Caco-2 (cell line): ENCODE results near the gene ODAD2. TPM values are rescaled to one million over a fixed set of nuclear protein-coding genes. Genes with fewer than 3 reads are reported as not detected.

Source experiments
- BruUV-seq: library from RNA; stranded (reverse); fragments of 400-500 nt; replicated peaks from 2 replicates; lab custom pipeline; 2021; lab: Mats Ljungman, UMichigan
- CTCF ChIA-PET: fragments of 300-600 bp; sonication (Branson Sonifier 250); formaldehyde crosslinking; loops from one replicate; lab custom pipeline; 2022; ENCODE audit warnings: antibody characterized with exemption; lab: Charles Lee
- POLR2A ChIA-PET: fragments of 300-600 bp; sonication (Branson Sonifier 250); formaldehyde crosslinking; loops from one replicate; lab custom pipeline; 2022; ENCODE audit warnings: antibody characterized with exemption; lab: Charles Lee
- DNase-seq, 2 experiments: peaks; one replicate each; pipeline versions ENCODE4 v3.0.0 to v3.0.0-alpha.2; 2020 to 2022
- H3K27me3 ChIP-seq: replicated peaks from 2 replicates; pipeline ENCODE4 v1.6.0; 2011; ENCODE audit warnings: low read length; ENCODE audit not compliant: control insufficient read depth, insufficient read depth
- H3K36me3 ChIP-seq: 2 replicates; pipeline ENCODE4 v1.5.1; 2011; ENCODE audit warnings: low read length; ENCODE audit not compliant: control insufficient read depth, insufficient read depth
- H3K4me1 ChIP-seq: fragments of 250-450 bp; sonication (Bioruptor Pico); 2 replicates; pipeline ENCODE4 v1.5.1; 2020; ENCODE audit warnings: mild to moderate bottlenecking
- H3K4me3 ChIP-seq: 2 replicates; pipeline ENCODE4 v1.5.1; 2011; ENCODE audit warnings: low read depth, mild to moderate bottlenecking, control low read depth, low read length
- H3K9me3 ChIP-seq: fragments of 250-450 bp; sonication (Bioruptor Pico); 2 replicates; pipeline ENCODE4 v1.5.1; 2020; ENCODE audit warnings: mild to moderate bottlenecking, moderate library complexity
- H3K27ac Mint-ChIP-seq: one replicate; pipeline ENCODE4 v1.8.0; 2022; ENCODE audit warnings: mixed read lengths; ENCODE audit not compliant: unreplicated experiment
- H3K27me3 Mint-ChIP-seq: one replicate; pipeline ENCODE4 v1.8.0; 2022; ENCODE audit warnings: mixed read lengths; ENCODE audit not compliant: insufficient read depth, unreplicated experiment
- H3K36me3 Mint-ChIP-seq: one replicate; pipeline ENCODE4 v1.8.0; 2022; ENCODE audit warnings: mild to moderate bottlenecking, mixed read lengths; ENCODE audit not compliant: insufficient read depth, unreplicated experiment
- H3K4me1 Mint-ChIP-seq: one replicate; pipeline ENCODE4 v1.8.0; 2022; ENCODE audit warnings: low read depth, mixed read lengths; ENCODE audit not compliant: unreplicated experiment
- H3K4me3 Mint-ChIP-seq: one replicate; pipeline ENCODE4 v1.8.0; 2022; ENCODE audit warnings: mild to moderate bottlenecking, moderate library complexity, mixed read lengths; ENCODE audit not compliant: unreplicated experiment
- H3K9me3 Mint-ChIP-seq: one replicate; pipeline ENCODE4 v1.8.0; 2022; ENCODE audit warnings: mixed read lengths; ENCODE audit not compliant: unreplicated experiment
- intact Hi-C: fragments of 100-400 bp; cut with micrococcal nuclease; formaldehyde crosslinking; loops from one replicate; pipeline ENCODE4 v1.10.0; 2022; ENCODE audit not compliant: unreplicated experiment
- total RNA-seq: library from RNA; stranded (reverse); gene quantifications from 2 replicates; pipeline ENCODE4 v1.2.3, GENCODE V29; 2022
- TF ChIP-seq, protein P1 (sequence below), 2 experiments: fragments of 200-600 bp in 1 of 2; IDR thresholded peaks; 1 replicate in 1 of 2; 2 replicates in 1 of 2; pipeline versions ENCODE4 v1.5.1 to v1.8.0; 2011 to 2022; ENCODE audit warnings: antibody characterized with exemption in 1 of 2, control low read depth in 1 of 2, inconsistent platforms in 1 of 2, low read depth in 1 of 2, low read length in 1 of 2, mild to moderate bottlenecking in 1 of 2, moderate library complexity in 1 of 2; ENCODE audit not compliant: insufficient read depth in 1 of 2, severe bottlenecking in 1 of 2, unreplicated experiment in 1 of 2

The ODAD2 gene
- total RNA-seq, 1 experiment from 2014 or later: not detected

DNA sequence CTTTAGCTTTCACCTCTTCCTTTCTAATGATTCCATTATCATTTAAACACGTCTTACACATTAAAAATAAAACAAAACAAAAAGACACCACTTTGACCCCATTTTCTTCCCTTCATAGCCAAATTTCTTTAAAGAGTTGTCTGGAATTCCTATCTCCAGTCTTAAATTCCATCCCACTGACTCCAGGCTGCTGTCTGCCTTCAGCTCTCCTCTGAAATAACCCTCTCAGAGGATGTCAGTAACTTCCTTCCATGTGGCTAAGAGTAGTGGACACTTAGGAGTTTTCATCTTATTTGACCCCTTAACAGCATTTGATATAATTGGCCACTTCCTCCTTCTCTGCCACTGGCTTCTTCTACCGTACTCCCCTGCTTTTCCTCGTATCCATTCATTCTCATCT lies 183.6 kb downstream of the ODAD2 start:
- peaks cover 6% of the 10 kb centered on the region for H3K27me3 Mint-ChIP-seq
- H3K36me3 ChIP-seq: no peaks in the 10 kb centered on the region
- no peaks in the 10 kb centered on the region for H3K9me3 Mint-ChIP-seq
- no peaks in the 10 kb centered on the region for H3K4me1 Mint-ChIP-seq
- no peak for DNase-seq
- BruUV-seq: no TSS peak
- intact Hi-C loops: no loop called here
- H3K27me3 ChIP-seq: no peaks in the 10 kb centered on the region
- no peaks in the 10 kb centered on the region for H3K4me1 ChIP-seq
- H3K9me3 ChIP-seq: no peaks in the 10 kb centered on the region
- H3K36me3 Mint-ChIP-seq: no peaks in the 10 kb centered on the region
- no peak overlapping the region for H3K4me3 ChIP-seq
- no peak overlapping the region for H3K4me3 Mint-ChIP-seq
- TF ChIP-seq, protein P1, sequence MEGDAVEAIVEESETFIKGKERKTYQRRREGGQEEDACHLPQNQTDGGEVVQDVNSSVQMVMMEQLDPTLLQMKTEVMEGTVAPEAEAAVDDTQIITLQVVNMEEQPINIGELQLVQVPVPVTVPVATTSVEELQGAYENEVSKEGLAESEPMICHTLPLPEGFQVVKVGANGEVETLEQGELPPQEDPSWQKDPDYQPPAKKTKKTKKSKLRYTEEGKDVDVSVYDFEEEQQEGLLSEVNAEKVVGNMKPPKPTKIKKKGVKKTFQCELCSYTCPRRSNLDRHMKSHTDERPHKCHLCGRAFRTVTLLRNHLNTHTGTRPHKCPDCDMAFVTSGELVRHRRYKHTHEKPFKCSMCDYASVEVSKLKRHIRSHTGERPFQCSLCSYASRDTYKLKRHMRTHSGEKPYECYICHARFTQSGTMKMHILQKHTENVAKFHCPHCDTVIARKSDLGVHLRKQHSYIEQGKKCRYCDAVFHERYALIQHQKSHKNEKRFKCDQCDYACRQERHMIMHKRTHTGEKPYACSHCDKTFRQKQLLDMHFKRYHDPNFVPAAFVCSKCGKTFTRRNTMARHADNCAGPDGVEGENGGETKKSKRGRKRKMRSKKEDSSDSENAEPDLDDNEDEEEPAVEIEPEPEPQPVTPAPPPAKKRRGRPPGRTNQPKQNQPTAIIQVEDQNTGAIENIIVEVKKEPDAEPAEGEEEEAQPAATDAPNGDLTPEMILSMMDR (IDR thresholded peaks at IDR 0.05; ENCODE audit: insufficient read depth in 1 of 2, low read depth in 1 of 2, low read length in 1 of 2, severe bottlenecking in 1 of 2, unreplicated experiment in 1 of 2): no peak
- ChIA-PET POLR2A (no interaction called here), CTCF (no interaction called here)
- H3K27ac Mint-ChIP-seq: no peak overlapping the region

DNA sequence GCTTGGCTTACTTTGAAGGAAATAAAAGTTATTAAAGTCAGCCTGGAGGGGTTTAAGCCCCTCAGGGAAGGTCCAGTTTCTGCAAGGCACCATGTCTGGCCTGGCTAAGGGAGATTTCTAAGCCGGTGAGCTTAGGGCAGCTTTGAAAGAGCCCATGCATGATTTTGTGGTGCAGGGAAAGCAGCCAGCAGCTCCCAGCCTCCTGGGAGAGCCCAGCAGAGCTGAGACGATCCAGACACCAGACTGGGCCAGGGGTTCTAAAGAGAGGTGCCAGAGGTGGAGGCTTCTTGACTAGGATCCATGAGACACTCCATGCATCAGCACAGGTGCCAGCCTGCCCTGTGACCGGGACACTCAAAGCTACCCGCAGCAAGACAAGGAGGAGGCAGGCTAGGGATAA lies 193.7 kb downstream of the ODAD2 start:
- TF ChIP-seq, protein P1 (IDR thresholded peaks at IDR 0.05; ENCODE audit: insufficient read depth in 1 of 2, low read depth in 1 of 2, low read length in 1 of 2, severe bottlenecking in 1 of 2, unreplicated experiment in 1 of 2): no peak

DNA sequence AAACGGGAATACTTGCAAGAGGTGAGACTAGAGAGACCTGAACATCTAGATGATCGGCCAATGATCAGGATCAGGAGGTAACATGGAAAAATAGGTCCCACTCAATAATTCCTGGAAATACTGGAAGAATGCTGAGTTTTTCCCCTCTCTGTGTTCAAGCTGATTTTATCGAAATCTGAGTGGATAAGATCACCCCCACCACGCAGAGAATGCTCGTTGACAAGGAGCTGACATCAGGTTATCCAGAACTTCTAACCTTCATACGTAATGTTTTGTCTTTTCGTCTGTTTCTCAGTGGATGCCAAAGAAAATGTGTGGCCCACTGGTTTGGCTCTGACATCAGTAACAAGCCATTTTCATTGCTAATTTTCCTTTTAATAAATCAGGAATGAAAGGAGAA lies 194.7 kb downstream of the ODAD2 start:
- CTCF ChIA-PET: no interaction called here
- Histone ChIP-seq H3K36me3 (no peaks in the 10 kb centered on the region), H3K4me3 (no peak overlapping the region), H3K9me3 (no peaks in the 10 kb centered on the region), H3K4me1 (no peaks in the 10 kb centered on the region), H3K27me3 (peaks cover 2% of the 10 kb centered on the region; the same call in 1 of the 2 replicates)
- no peak for DNase-seq
- Mint-ChIP-seq H3K4me1 (no peaks in the 10 kb centered on the region), H3K4me3 (no peak overlapping the region), H3K36me3 (no peaks in the 10 kb centered on the region), H3K27me3 (peaks cover 38% of the 10 kb centered on the region), H3K9me3 (no peaks in the 10 kb centered on the region), H3K27ac (no peak overlapping the region)
- no TSS peak for BruUV-seq
- POLR2A ChIA-PET: no interaction called here
- intact Hi-C loops: no loop called here
- TF ChIP-seq, protein P1 (IDR thresholded peaks at IDR 0.05; ENCODE audit: insufficient read depth in 1 of 2, low read depth in 1 of 2, low read length in 1 of 2, severe bottlenecking in 1 of 2, unreplicated experiment in 1 of 2): no peak

More for the DNA sequence above, 193.7 kb downstream of the ODAD2 start:
- Mint-ChIP-seq H3K27ac (no peak overlapping the region), H3K9me3 (no peaks in the 10 kb centered on the region), H3K4me3 (no peak overlapping the region), H3K4me1 (no peaks in the 10 kb centered on the region), H3K27me3 (peaks cover 38% of the 10 kb centered on the region), H3K36me3 (no peaks in the 10 kb centered on the region)
- POLR2A ChIA-PET: no interaction called here
- Histone ChIP-seq H3K27me3 (peaks cover 2% of the 10 kb centered on the region; the same call in 1 of the 2 replicates), H3K4me3 (no peak overlapping the region), H3K36me3 (no peaks in the 10 kb centered on the region), H3K9me3 (no peaks in the 10 kb centered on the region), H3K4me1 (no peaks in the 10 kb centered on the region)
- intact Hi-C loops: no loop called here
- CTCF ChIA-PET: no interaction called here
- DNase-seq: no peak
- BruUV-seq: no TSS peak
